PC-9 (cell line): Measurements from ENCODE around the gene WDR27.

Experiments used
- EZH2 ChIP-seq: fragments of 200-600 bp; sonication (generic); IDR thresholded peaks from 2 replicates; pipeline ENCODE4 v1.8.0; 2017; ENCODE audit warnings: antibody characterized with exemption, low read depth
- TF ChIP-seq, protein P1 (sequence below): fragments of 200-600 bp; sonication (generic); conservative IDR thresholded peaks from 2 replicates; pipeline ENCODE4 v1.6.1; 2017; ENCODE audit warnings: mixed run types, antibody characterized with exemption, mild to moderate bottlenecking, moderate library complexity

- TF ChIP-seq, protein P1, sequence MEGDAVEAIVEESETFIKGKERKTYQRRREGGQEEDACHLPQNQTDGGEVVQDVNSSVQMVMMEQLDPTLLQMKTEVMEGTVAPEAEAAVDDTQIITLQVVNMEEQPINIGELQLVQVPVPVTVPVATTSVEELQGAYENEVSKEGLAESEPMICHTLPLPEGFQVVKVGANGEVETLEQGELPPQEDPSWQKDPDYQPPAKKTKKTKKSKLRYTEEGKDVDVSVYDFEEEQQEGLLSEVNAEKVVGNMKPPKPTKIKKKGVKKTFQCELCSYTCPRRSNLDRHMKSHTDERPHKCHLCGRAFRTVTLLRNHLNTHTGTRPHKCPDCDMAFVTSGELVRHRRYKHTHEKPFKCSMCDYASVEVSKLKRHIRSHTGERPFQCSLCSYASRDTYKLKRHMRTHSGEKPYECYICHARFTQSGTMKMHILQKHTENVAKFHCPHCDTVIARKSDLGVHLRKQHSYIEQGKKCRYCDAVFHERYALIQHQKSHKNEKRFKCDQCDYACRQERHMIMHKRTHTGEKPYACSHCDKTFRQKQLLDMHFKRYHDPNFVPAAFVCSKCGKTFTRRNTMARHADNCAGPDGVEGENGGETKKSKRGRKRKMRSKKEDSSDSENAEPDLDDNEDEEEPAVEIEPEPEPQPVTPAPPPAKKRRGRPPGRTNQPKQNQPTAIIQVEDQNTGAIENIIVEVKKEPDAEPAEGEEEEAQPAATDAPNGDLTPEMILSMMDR: no peak
- TF ChIP-seq EZH2: no peak
Measured at GRCh38 chr6:169451065-169451838, 250.6 kb downstream of the WDR27 start.
